T-helper 1 cell treated with Interleukin-12 subunit alpha and Interleukin-12 subunit beta and Interleukin-4 antibody, amounts not matched to agents 30 μg/mL and 1 μg/mL, for 36 hours (primary cell): ENCODE data around the gene MTERF1.
A peak's percentile ranks its signal among the peaks of the same experiment; 100 is the strongest.
"Not testable (repeated sequence)": the region's sequence is repeated elsewhere in the genome, so short reads cannot be mapped to it uniquely, and the experiment has no call there.

ENCODE experiments used
- H3K27ac Mint-ChIP-seq: one replicate; pipeline ENCODE4 v1.8.0; 2021; ENCODE audit warnings: mild to moderate bottlenecking, mixed read lengths
- H3K27me3 Mint-ChIP-seq: one replicate; pipeline ENCODE4 v1.8.0; 2021; ENCODE audit warnings: low read depth, mixed read lengths
- H3K36me3 Mint-ChIP-seq: one replicate; pipeline ENCODE4 v1.8.0; 2021; ENCODE audit warnings: low read depth, mixed read lengths
- H3K4me1 Mint-ChIP-seq: one replicate; pipeline ENCODE4 v1.8.0; 2021; ENCODE audit warnings: low read depth, mixed read lengths
- H3K4me3 Mint-ChIP-seq: one replicate; pipeline ENCODE4 v1.8.0; 2021; ENCODE audit warnings: mild to moderate bottlenecking, moderate library complexity, mixed read lengths
- H3K9me3 Mint-ChIP-seq: one replicate; pipeline ENCODE4 v1.8.0; 2021; ENCODE audit warnings: mixed read lengths

The MTERF1 gene

DNA sequence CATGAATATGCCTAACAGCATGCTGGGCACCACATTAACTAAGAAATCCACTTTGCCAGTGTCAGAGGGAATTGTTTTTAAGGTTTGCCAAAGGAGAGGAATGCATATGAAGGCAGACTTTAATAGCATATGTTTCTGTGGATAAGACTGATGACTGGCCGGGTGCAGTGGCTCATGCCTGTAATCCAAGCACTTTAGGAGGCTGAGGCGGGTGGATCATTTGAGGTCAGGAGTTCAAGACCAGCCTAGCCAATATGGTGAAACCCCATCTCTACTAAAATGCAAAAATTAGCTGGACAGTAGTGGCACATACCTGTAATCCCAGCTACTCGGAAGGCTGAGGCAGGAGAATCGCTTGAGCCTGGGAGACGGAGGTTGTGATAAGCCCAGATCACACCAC lies 13.2 kb upstream of the MTERF1 start:
- not testable (repeated sequence) for H3K4me3 Mint-ChIP-seq, H3K36me3 Mint-ChIP-seq, H3K27ac Mint-ChIP-seq, H3K4me1 Mint-ChIP-seq, H3K9me3 Mint-ChIP-seq
- H3K27me3 Mint-ChIP-seq = peaks cover 23% of the 10 kb centered on the region

DNA sequence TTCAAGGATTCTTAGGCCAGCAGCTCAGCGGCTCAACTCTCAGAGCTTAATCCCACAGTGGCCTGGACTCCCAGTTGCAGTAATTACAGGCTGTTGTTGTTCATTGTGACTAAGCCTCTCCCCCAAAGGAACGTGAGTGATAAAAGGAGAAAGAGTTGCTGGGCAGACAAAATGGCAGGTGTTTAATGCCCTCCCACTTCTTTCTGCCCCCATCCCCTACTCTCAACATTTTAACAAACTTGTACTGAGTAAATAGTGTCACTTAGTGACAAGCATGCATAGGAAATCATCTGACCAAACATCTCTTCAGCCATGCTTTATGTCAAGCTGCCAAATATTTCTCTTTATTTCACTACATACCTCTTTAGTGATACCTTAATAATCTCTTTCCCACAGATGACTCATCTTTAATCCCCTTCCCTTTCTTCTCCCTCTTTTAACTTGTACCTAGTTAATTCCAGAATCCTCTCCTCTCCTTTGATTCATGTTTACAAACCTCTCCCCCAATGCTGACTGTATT lies 12.4 kb upstream of the MTERF1 start:
- Mint-ChIP-seq H3K27ac (no peak overlapping the region), H3K4me3 (no peak overlapping the region), H3K4me1 (no peaks in the 10 kb centered on the region), H3K36me3 (no peaks in the 10 kb centered on the region), H3K9me3 (no peaks in the 10 kb centered on the region), H3K27me3 (peaks cover 23% of the 10 kb centered on the region)

DNA sequence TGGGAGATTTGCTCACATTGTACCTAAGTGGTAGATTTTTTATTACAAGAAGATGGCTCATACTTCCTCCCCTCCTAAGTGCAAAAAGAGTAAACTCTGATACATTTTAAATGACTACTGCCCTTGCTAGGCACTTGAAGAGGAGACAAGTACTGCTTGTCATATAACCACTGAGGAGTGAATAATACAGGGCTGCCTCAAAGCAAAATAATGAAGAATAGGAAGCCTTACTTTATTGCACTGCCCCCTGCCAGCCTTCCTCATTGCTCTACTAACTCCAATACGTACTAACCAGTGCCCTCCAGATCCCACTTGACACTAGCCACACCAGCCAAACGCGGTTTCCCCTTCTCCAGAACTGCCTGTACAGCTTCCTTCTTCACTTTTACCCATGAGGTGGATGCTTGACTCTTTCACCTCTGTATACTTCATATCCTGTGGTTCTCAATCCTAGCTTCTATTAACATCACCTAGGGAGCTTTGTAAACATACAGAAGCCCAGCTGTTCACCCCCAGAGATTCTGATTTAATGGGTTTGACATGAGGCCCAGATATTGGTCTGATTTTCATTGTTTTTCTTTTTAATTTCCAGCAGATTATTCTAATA lies 11.7 kb upstream of the MTERF1 start:
- no peaks in the 10 kb centered on the region for H3K36me3 Mint-ChIP-seq
- no peaks in the 10 kb centered on the region for H3K4me1 Mint-ChIP-seq
- no peak overlapping the region for H3K4me3 Mint-ChIP-seq
- no peak overlapping the region for H3K27ac Mint-ChIP-seq
- H3K27me3 Mint-ChIP-seq = peaks cover 23% of the 10 kb centered on the region
- H3K9me3 Mint-ChIP-seq = no peaks in the 10 kb centered on the region

DNA sequence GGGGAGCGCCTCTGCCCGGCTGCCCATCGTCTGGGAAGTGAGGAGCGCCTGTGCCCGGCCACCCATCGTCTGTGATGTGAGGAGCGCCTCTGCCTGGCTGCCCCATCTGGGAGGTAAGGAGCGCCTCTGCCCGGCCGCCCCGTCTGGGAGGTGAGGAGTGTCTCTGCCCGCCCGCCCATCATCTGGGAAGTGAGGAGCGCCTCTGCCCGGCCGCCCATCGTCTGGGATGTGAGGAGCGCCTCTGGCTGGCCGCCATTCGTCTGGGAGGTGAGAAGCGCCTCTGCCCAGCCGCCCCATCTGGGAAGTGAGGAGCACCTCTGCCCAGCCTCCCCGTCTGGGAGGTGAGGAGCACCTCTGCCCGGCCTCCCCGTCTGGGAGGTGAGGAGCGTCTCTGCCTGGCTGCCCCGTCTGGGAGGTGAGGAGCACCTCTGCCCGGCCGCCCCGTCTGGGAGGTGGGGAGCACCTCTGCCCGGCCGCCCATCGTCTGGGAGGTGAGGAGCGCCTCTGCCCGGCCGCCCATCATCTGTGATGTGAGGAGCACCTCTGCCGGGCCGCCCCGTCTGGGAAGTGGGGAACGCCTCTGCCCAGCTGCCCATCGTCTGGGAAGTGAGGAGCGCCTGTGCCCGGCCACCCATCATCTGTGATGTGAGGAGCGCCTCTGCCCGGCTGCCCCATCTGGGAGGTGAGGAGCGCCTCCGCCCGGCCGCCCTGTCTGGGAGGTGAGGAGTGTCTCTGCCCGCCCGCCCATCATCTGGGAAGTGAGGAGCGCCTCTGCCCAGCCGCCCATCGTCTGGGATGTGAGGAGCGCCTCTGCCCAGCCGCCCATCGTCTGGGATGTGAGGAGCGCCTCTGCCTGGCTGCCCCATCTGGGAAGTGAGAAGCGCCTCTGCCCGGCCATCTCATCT lies 8.0 kb upstream of the MTERF1 start:
- not testable (repeated sequence) for H3K27ac Mint-ChIP-seq, H3K9me3 Mint-ChIP-seq, H3K4me3 Mint-ChIP-seq, H3K27me3 Mint-ChIP-seq, H3K4me1 Mint-ChIP-seq, H3K36me3 Mint-ChIP-seq

DNA sequence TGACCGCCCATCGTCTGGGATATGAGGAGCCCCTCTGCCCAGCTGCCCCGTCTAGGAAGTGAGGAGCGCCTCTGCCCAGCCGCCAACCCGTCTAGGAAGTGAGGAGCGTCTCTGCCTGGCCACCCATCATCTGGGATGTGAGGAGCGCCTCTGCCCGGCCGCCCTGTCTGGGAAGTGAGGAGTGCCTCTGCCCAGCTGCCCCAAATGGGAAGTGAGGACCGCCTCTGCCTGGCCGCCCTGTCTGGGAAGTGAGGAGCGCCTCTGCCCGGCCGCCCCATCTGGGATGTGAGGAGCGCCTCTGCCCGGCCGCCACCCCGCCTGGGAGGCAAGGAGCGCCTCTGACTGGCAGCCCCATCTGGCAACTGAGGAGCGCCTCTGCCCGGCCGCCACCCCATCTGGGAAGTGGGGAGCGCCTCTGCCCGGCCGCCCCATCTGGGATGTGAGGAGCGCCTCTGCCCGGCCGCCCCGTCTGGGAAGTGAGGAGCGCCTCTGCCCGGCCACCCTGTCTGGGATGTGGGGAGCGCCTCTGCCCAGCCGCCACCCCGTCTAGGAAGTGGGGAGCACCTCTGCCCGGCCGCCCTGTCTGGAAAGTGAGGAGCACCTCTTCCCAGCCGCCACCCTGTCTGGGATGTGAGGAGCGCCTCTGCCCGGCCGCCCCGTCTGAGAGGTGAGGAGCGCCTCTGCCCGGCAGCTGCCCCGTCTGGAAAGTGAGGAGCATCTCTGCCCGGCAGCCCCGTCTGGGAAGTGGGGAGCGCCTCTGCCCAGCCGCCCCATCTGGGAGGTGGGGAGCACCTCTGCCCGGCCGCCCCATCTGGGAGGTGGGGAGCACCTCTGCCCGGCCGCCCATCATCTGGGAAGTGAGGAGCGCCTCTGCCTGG lies 7.1 kb upstream of the MTERF1 start:
- not testable (repeated sequence) for H3K27me3 Mint-ChIP-seq, H3K27ac Mint-ChIP-seq, H3K9me3 Mint-ChIP-seq, H3K4me1 Mint-ChIP-seq, H3K36me3 Mint-ChIP-seq, H3K4me3 Mint-ChIP-seq

DNA sequence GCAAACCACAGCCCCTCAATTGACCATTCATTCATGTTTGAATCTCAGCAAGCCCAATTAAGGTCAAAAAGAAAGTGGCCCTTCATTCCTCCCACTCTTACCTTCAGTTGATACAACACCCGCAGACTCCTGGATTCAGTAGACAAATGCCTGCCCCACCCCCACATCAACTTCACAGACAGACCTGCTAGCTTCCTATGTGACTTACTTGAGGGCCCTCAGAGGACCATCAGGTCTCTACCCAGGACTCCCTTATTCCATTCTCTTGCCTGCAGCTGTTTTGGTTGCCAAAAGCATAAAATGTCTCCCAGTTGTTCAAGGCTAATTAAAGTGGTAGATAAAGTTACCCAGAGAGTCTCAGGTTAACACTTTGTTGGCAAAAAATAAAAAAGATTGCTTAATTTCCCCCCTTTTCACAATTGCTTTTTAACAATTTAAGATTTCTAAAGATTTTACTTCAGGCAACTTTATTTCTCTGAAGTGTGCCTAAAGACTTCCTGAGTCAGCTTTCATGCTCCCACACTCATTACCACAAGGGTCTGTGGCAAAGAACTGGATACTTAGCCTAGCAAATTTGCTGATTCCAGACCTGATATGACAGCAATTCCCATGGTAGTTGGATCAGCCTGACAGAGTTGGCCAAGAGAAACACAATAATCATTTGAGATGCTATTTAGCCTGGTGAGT lies 3.3 kb upstream of the MTERF1 start:
- H3K27ac Mint-ChIP-seq = no peak overlapping the region
- H3K9me3 Mint-ChIP-seq = no peaks in the 10 kb centered on the region
- H3K4me3 Mint-ChIP-seq = no peak overlapping the region
- H3K36me3 Mint-ChIP-seq = peaks cover 3% of the 10 kb centered on the region
- no peaks in the 10 kb centered on the region for H3K27me3 Mint-ChIP-seq
- peaks cover 11% of the 10 kb centered on the region for H3K4me1 Mint-ChIP-seq

DNA sequence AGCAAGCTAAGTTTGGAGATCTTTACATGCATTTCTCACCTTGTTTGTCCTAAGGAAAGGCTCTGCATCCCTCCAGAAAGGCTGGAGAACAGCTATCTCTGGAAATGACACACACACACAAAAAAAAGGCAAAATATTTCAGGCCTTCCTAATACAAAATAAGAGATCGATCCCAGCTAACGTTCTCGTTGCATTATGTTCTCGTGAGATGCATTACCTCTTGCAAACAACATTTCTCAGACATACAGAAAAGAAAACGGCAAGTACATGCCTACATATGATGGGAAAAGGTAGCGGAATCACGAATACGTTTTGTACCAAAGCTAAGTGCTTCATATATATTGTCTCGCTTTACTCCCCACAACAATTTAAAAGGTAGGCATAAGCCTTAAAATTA lies 488 bp downstream of the MTERF1 start:
- Mint-ChIP-seq H3K27ac (peak overlapping the region; percentile 87), H3K9me3 (no peaks in the 10 kb centered on the region), H3K36me3 (peaks cover 19% of the 10 kb centered on the region), H3K4me3 (peak overlapping the region; percentile 90), H3K27me3 (no peaks in the 10 kb centered on the region), H3K4me1 (peaks cover 25% of the 10 kb centered on the region)

DNA sequence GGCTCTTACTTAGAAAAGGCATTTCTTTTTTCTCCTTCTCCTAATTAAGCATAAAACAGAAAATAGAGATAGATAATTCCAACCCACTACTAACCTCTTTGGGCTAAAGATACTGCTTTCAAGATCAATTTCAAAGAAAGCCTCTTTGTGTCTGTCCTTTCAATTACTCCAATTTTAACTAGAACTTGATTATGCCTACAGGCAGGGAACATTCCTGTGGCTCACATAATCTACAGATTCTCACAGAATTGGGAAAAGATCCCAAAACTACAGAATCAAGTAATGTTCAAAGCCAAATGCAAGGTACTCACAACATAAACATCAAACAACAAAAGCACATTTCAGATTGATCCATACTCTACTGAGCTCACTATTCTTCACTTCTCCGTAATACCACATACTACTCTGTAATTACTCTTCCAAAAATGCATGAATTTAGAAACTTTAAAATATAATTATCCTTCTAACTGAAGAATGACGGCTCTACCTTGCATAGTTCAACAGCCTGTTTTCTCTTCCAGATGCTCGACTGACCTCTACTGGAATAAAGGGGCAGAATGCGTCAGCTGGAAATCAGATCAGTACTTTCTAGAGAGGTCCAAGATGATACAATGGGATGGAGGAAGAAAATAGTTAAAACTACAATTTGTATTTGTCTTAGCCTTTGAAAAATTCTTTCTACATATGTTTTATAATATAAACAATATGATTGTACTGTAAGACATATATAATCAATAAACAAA lies 3.9 kb downstream of the MTERF1 start:
- Mint-ChIP-seq H3K27ac (no peak overlapping the region), H3K4me1 (peaks cover 25% of the 10 kb centered on the region), H3K27me3 (no peaks in the 10 kb centered on the region), H3K36me3 (peaks cover 23% of the 10 kb centered on the region), H3K4me3 (no peak overlapping the region), H3K9me3 (no peaks in the 10 kb centered on the region)

DNA sequence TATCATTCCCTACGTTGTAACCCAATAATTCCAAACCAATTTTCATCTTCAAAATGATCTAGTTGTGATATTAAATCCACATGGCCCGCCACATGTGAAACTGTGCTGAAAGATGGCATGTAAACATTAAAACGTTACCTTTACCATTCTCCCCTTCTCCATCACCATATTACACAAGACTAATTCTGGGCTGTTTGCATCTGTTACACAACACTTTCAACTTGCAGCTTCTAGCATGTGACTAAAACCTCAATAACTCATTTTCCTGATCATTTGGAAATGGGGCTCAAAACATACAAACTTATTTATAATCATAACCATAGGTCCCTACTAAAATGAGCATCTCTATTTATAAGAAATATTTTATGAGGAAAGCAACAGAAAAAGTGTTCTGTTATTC lies 4.7 kb downstream of the MTERF1 start:
- Mint-ChIP-seq H3K27ac (no peak overlapping the region), H3K27me3 (no peaks in the 10 kb centered on the region), H3K36me3 (peaks cover 23% of the 10 kb centered on the region), H3K4me1 (peaks cover 25% of the 10 kb centered on the region), H3K9me3 (no peaks in the 10 kb centered on the region), H3K4me3 (no peak overlapping the region)

DNA sequence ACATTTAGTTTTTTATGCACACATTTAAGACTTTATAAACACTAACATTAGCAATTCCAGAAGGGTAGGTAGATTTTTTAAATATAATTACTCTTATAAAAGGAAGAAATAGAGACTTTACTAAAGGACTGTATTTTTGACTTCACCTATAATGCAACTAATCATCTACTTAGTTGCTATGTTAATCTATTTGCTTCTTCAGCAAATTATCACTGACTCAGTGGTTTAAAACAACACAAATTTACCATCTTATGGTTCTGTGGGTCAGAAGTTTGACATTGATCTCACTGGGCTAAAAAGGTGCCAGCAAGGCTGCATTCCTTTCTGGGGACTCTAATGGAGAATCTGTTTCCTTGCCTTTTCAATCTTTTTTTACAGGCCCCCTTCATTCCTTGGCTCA lies 7.6 kb downstream of the MTERF1 start:
- Mint-ChIP-seq H3K9me3 (no peaks in the 10 kb centered on the region), H3K4me3 (no peak overlapping the region), H3K27ac (no peak overlapping the region), H3K27me3 (no peaks in the 10 kb centered on the region), H3K4me1 (peaks cover 13% of the 10 kb centered on the region), H3K36me3 (peaks cover 20% of the 10 kb centered on the region)

DNA sequence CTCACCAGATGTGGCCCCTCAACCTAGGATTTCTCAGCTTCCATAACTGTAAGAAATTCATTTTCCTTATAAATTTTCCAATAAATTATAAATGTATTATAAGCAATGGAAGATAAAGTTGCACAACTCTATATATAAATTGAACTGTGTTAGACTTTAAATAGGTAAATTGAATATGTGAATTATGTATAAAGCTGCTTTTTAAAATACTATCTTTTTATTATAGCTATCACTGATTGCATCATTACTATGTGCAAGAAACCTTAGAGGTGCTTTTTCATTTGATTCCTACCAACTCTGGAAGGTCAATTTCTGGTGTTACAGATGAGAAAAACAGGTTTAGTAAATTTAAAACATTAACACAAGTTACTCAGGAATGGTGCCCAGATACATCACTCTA lies 8.4 kb downstream of the MTERF1 start:
- Mint-ChIP-seq H3K36me3 (peaks cover 14% of the 10 kb centered on the region), H3K27me3 (no peaks in the 10 kb centered on the region), H3K4me1 (peaks cover 7% of the 10 kb centered on the region), H3K9me3 (no peaks in the 10 kb centered on the region), H3K4me3 (no peak overlapping the region), H3K27ac (no peak overlapping the region)

DNA sequence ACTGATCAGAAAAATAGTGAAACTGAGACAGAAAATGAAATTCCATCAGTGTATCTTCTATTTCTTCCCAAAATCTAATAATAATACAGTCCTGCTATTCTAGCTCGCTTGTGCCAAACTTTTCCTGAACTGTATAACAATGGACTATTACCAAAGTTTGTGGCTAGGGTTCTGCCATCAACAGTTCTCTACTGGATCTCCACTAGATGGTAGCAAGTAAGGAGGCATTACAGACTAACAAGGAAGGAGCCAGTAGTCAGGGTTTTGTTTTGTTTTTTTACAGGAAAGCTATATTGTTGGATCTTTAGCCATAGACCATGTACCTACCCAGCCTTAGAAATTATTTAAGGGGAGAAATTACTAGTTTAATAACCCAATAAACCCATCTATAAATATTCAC lies 10.8 kb downstream of the MTERF1 start:
- H3K9me3 Mint-ChIP-seq = no peaks in the 10 kb centered on the region
- H3K4me3 Mint-ChIP-seq = no peak overlapping the region
- peaks cover 1% of the 10 kb centered on the region for H3K4me1 Mint-ChIP-seq
- no peak overlapping the region for H3K27ac Mint-ChIP-seq
- H3K27me3 Mint-ChIP-seq = no peaks in the 10 kb centered on the region
- H3K36me3 Mint-ChIP-seq = peaks cover 6% of the 10 kb centered on the region

DNA sequence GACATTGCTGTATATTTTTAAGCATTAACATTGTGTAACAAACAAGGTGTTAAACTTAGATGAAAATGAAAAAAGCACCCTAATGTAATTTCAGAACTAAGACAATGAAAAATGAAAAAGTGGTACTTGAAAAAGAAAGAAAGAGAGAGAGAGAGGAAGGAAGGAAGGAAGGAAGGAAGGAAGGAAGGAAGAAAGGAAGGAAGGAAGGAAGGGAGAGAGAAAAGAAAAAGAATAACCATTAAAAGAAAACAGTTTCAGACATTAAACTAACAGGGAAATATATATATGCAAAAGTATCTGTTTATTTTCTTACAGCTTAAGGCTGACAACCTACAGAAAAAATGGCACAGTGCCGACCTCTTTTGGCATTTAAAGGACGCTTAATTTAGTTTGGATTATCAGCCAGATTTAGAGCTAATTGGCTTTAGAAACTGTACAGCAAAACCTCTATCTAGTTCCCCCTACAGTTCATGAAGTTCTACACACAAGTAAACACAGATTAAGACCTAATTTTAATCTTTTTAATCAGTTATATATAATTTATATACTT lies 13.8 kb downstream of the MTERF1 start:
- H3K4me3 Mint-ChIP-seq = no peak overlapping the region
- no peaks in the 10 kb centered on the region for H3K9me3 Mint-ChIP-seq
- H3K4me1 Mint-ChIP-seq = peaks cover 1% of the 10 kb centered on the region
- peaks cover 7% of the 10 kb centered on the region for H3K36me3 Mint-ChIP-seq
- H3K27me3 Mint-ChIP-seq = no peaks in the 10 kb centered on the region
- no peak overlapping the region for H3K27ac Mint-ChIP-seq
